Inflammatory macrophage treated with lipopolysaccharide for 1 hour (primary cell): Measurements from ENCODE around the gene SLC16A3.
"Not testable (repeated sequence)": the region's sequence is repeated elsewhere in the genome, so short reads cannot be mapped to it uniquely, and the experiment has no call there.

Source experiments
- DNase-seq, 2 donors: peaks; one replicate each; pipeline ENCODE4 v3.0.0-alpha.2; 2020 to 2022

Gene SLC16A3

GRCh38 chr17:82204831-82205719, 23.8 kb upstream of the SLC16A3 start:
- DNase-seq: no peak

DNA sequence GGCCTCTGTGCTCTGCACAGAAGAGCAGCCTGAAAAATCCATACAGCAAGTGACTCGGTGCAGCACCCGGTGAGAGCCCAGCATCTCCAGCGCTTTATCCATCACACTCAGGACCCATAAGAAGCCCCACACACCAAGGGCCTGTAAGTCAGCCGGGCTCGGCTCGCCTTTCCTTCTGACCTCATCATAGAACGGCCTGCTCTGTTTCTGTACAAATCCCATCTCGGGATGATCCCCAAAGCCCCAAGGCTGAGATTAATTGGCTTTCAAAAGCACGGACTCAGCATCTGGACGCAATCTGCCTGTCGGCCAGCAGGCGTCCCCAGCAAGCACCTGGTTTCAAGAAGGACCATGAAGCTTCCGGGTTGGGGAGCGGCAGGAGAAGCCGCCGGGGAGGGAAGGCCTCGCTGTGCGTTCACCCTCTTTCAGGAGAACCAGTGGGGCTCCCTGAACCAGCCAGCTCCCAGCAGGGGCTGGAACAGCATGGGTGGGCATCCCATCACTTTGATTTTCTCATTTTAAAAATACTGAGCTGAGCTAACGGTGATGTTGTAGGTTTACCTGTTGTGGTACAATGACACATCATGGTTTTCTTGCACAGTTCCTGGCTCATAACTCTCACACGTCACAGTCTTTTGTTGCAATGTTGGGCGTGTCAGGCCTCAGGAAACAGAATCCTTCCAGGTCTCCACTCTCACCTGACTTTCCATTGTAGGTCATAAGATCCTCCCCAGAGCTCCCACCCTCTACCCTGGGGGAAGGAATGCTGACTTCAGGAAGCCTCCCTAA, 22.9 kb upstream of the SLC16A3 start:
- DNase-seq: peak; percentile 72 to 82

DNA sequence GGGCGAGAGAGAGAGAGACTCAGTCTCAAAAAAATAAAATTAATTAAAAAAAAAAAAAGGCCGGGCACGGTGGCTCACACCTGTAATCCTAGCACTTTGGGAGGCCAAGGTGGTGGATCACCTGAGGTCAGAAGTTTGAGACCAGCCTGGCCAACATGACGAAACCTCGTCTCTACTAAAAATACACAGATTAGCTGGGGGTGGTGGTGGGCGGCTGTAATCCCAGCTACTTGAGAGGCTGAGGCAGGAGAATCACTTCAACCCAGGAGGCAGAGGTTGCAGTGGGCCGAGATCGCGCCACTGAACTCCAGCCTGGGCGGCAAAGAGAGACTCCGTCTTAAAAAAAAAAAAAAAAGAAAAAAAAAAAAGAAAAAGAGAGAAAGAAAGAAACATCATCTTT, 18.2 kb upstream of the SLC16A3 start:
- not testable (repeated sequence) for DNase-seq

DNA sequence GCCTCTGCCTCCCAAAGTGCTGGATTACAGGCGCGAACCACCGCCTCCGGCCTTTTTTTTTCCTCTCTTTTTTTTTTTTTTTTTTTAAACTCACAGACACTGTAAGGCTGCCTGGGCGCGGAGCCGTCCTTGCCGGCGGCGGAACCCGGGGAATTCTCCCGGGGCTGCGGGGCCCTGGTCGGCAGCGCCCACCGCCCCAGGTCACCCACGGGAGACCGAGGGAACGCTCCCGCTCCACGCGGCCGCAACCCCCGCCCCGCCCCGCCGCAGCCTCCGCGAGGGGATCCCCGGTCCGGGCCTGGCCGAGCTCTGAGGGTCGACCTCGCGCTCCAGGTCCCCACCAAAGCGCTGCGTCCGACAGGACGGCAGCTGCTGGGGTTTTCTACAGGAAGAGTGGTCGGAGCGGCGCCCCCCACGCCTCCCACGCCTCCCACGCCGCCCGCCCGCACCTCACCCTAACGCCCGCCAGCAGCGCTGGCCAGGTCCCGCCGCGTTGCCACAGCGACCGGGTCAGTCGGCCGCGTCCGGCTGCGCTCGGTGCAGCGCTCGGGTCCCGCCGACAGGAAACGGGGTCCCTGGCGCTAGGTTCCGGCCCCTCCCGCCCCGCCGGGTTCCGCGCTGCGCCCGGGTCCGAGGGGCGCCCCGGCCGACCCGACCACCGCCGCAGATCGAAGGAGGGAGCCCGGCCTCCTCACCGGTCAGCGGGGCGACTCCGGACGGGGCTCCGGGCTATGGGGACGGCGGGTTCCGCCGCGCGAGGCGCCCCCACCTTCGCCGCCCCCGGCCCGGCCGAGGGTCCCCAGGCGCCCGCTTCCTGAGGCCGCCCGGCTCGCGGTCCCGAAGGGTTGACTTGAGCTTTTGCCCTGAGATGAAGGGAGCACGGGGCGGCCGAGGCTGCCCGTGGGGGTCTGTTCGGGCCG, 16.3 kb upstream of the SLC16A3 start, which contains the start of gene CCDC57:
CCDC57 (minus strand) TSS at position 512 of the 920 bp plus-strand sequence. CDS start 10,898 bp downstream, outside the sequence.
- DNase-seq: peak; percentile 79 to 80

- DNase-seq: peak; percentile 98 to 100
Observed at GRCh38 chr17:82213251-82214011, 15.4 kb upstream of the SLC16A3 start.

- no peak for DNase-seq
Observed at GRCh38 chr17:82214012-82214628, 14.7 kb upstream of the SLC16A3 start.

GRCh38 chr17:82215095-82215971, 13.5 kb upstream of the SLC16A3 start:
- DNase-seq: peak; percentile 30 to 58

DNA sequence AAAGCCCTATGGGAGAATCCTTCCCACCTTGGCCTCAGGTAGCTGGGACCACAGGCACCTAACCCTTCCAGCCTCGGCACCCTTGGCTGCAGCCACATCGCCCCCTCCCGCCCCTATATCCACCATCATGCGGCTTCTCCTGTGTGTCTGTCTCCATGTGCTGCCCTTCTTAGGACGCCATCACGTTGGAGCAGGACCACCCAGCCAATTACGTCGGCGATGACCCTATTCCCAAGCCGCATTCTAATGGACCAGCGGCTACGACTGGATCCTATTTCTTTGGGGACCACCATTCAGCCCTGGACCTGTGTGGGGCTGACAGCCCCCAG, 12.9 kb upstream of the SLC16A3 start:
- no peak for DNase-seq

GRCh38 chr17:82216301-82217119, 12.3 kb upstream of the SLC16A3 start:
- DNase-seq: peak; percentile 96 to 99

- DNase-seq: peak in 1 of 2 donors; percentile 15
Observed at GRCh38 chr17:82217120-82217529, 11.7 kb upstream of the SLC16A3 start.

- DNase-seq: peak; percentile 63 to 64
Observed at GRCh38 chr17:82217530-82218204, 11.2 kb upstream of the SLC16A3 start.

- DNase-seq: no peak
Observed at GRCh38 chr17:82218349-82219075, 10.3 kb upstream of the SLC16A3 start.

GRCh38 chr17:82219083-82219482, 9.8 kb upstream of the SLC16A3 start:
- DNase-seq: no peak

DNA sequence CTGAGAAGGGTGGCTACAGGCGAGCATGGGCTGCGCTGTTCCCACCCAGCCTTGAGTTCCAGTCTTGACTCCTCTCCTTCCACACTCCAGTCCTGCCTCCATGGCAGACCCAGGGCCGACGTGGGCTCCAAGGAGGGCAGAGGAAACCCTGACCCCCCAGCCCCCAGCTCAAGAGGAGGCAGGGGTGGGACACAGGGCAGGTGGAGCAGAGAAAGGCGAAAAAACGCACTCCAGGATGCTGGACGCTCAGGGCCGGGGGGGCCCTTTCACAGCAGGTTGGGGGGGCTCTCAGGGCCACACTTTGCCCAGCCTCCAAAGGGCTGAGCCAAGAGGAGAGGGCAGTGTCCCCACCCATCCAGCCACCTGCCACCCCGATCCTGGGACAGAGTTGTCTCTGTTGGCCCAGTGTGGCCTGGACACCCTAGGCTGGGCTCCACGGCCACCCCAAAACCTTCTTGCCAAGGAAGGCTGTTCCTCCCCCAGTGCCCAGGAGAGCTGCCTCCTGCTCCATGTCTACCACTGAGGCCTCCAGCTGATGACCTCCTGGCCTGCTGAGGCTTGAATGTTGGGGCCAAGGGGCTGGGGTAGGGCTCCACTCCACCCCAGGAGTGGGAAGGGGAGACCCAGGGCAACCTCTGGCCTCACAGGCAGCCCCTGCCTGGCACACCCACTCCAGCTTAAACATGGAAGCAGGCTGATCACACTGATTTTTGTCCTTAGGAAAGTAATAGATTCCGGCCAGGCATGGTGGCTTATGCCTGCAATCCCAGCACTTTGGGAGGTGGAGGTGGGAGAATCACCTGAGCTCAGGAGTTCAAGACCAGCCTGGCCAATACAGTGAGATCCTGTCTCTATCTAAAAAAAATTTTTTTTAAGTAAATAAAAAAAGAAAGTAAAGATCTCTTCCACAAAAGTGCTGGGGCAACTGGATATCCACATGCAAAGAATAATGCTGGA, 8.8 kb upstream of the SLC16A3 start:
- no peak for DNase-seq

DNA sequence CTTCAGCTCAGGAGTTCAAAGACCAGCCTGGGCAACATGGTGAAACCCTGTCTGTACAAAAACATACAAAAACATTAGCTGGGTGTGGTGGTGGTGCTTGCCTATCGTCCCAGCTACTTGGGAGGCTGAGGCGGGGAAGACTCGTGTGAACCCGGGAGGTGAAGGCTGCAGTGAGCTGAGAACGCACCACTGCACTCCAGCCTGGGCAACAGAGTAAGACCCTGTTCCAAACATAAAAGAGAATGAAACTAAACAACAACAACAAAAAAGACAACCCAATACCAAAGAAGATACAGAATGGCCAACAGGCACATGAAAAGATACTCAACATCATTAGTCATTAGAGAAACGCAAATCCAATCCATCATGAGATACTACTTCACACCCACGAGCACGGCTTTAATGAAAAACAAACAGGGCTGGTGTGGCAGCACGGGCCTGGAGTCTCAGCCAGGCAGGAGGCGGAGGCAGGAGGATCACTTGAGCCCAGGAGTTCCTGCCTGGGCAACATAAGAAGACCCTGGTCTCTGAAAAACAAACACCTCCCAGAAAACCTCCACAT, 7.4 kb upstream of the SLC16A3 start:
- no peak for DNase-seq

DNA sequence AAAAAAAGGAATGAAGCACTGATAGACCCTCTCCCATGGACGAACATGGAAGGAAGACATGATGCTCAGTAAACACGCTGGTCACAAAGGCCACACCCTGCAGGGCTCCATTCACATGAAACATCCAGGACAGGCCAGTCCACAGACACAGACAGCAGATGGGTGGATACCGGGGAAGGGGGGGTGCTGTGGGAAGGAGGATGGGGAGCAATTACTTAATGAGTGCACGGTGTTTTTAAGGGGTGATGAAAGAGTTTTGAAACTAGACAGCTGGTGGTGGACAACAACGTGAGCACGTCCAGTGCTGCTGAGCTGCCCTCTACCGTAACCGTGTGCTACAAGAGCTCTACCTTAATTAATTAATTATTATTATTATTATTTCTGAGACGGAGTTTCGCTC, 6.0 kb upstream of the SLC16A3 start:
- DNase-seq: no peak

DNA sequence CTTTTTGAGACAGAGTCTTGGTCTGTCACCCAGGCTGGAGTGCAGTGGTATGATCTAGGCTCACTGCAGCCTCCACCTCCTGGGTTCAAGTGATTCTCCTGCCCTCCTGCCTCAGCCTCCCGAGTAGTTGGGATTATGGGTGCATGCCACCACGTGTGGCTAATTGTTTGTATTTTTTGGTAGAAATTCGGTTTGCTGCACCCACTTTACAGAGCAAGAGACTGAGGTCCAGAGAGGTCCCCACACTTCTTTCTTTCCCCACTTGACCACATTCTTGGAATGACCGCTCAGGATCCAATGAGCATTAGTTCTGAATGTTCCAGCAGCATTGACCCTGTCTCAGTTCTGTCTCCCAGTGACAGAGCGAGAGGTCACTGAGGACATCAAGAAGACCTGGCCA, 5.3 kb upstream of the SLC16A3 start:
- no peak for DNase-seq
